ENCODE data around the gene KL. TPM values are rescaled to one million over a fixed set of nuclear protein-coding genes. Genes with fewer than 3 reads are reported as not detected.

The KL gene
- polyA plus RNA-seq, 1 experiment: not detected

DNA sequence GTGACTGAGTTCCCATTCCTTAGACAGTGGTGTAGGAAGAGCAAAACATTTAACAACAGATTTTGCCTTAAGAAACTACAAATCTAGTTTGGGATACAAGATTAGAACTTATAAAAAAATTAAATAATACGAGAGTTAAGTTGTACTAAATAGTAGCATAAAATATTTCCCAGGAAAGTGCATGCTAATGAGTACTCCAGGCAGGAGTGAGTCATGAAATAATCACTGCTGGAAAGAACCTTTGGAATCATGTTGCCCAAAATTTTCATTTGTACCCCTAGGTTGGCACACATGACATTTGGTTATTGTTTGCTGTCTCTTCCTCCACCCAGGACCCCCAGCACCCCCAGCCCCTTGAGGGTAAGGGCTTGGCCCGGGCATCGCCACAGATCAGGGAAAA lies 26.3 kb upstream of the KL start:
- Histone ChIP-seq H3K4me3 (ENCODE audit: low read depth, low read length) (no peak overlapping the region), H3K27me3 (ENCODE audit: control insufficient read depth, insufficient read depth, low read length) (peaks cover 5% of the 10 kb centered on the region; the same call in 1 of the 2 replicates), H3K36me3 (ENCODE audit: control insufficient read depth, insufficient read depth, low read length) (no peaks in the 10 kb centered on the region)
- POLR2A ChIA-PET: no interaction called here
- TF ChIP-seq, protein P1, sequence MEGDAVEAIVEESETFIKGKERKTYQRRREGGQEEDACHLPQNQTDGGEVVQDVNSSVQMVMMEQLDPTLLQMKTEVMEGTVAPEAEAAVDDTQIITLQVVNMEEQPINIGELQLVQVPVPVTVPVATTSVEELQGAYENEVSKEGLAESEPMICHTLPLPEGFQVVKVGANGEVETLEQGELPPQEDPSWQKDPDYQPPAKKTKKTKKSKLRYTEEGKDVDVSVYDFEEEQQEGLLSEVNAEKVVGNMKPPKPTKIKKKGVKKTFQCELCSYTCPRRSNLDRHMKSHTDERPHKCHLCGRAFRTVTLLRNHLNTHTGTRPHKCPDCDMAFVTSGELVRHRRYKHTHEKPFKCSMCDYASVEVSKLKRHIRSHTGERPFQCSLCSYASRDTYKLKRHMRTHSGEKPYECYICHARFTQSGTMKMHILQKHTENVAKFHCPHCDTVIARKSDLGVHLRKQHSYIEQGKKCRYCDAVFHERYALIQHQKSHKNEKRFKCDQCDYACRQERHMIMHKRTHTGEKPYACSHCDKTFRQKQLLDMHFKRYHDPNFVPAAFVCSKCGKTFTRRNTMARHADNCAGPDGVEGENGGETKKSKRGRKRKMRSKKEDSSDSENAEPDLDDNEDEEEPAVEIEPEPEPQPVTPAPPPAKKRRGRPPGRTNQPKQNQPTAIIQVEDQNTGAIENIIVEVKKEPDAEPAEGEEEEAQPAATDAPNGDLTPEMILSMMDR (IDR thresholded peaks at IDR 0.05; ENCODE audit: insufficient read depth, low read depth, low read length): no peak
- CTCF ChIA-PET: no interaction called here
- no peak for DNase-seq (ENCODE audit: low read depth)

DNA sequence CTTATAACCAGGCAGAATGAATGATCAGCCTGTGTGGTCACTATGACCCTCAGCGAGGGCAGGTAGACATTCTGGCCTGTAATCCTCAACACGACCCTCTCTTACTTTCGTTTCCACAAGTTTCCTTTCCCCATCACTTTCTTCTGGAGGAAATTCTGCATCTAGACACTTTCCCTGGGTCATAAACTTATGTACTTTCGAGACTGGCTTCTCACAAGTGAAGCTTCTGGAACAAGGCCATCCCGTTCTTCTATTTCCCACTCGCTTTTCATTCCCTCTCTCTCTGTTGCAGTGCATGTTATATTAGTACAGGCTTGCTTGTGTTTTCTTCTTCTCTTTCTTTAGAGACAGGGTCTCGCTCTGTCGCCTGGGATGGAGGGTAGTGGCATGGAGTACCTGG lies 23.1 kb upstream of the KL start:
- no peak for DNase-seq (ENCODE audit: low read depth)
- H3K27me3 ChIP-seq (ENCODE audit: control insufficient read depth, insufficient read depth, low read length): peaks cover 3% of the 10 kb centered on the region; the same call in 1 of the 2 replicates
- ChIA-PET POLR2A (no interaction called here), CTCF (no interaction called here)
- TF ChIP-seq, protein P1 (IDR thresholded peaks at IDR 0.05; ENCODE audit: insufficient read depth, low read depth, low read length): no peak
- no peak overlapping the region for H3K4me3 ChIP-seq (ENCODE audit: low read depth, low read length)
- no peaks in the 10 kb centered on the region for H3K36me3 ChIP-seq (ENCODE audit: control insufficient read depth, insufficient read depth, low read length)

DNA sequence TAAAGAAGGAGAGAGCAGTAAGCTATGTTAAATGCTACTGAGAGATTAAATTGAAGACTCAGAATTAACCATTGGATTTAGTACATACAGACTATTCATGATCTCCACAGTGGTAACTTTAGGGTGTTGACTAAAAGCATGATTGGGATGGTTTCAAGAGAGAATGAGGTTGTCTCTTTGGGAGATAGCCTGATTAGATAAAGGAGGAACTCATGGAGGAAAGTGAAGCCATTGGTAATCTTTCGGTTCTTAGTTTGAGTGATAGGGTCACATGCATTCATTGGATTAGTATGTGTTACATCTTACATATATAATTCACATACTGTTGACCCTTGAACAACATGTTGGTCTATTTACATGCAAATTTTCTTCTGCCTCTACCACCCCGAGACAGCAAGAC lies 18.8 kb upstream of the KL start:
- TF ChIP-seq, protein P1 (IDR thresholded peaks at IDR 0.05; ENCODE audit: insufficient read depth, low read depth, low read length): no peak
- POLR2A ChIA-PET: no interaction called here
- CTCF ChIA-PET: no interaction called here

DNA sequence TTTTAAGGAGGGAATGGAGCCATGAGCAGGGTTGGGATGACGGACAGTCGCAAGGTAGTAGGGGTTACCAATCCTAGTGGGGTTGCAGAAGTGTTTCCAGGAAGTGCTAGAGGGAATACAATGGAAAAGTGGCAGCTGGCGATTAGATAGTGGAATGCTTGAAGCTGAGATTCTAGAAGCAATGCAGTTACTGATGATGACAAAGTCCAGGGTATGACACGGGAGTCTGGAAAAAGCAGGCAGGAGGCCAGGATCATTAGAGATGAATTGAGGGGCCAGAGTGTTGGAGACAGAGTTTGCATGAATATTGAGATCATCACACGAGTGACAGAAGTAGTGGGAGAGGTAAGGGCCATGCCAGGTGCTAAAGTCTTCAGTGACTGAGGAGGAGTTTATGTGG lies 17.3 kb upstream of the KL start:
- ChIA-PET CTCF (no interaction called here), POLR2A (no interaction called here)
- peaks cover 9% of the 10 kb centered on the region for H3K27me3 ChIP-seq (ENCODE audit: control insufficient read depth, insufficient read depth, low read length)
- H3K36me3 ChIP-seq (ENCODE audit: control insufficient read depth, insufficient read depth, low read length): no peaks in the 10 kb centered on the region
- TF ChIP-seq, protein P1 (IDR thresholded peaks at IDR 0.05; ENCODE audit: insufficient read depth, low read depth, low read length): no peak
- H3K4me3 ChIP-seq (ENCODE audit: low read depth, low read length): no peak overlapping the region
- DNase-seq (ENCODE audit: low read depth): no peak

More for the DNA sequence above, 18.8 kb upstream of the KL start:
- Histone ChIP-seq H3K4me3 (ENCODE audit: low read depth, low read length) (no peak overlapping the region), H3K27me3 (ENCODE audit: control insufficient read depth, insufficient read depth, low read length) (peaks cover 8% of the 10 kb centered on the region), H3K36me3 (ENCODE audit: control insufficient read depth, insufficient read depth, low read length) (no peaks in the 10 kb centered on the region)
- no peak for DNase-seq (ENCODE audit: low read depth)

DNA sequence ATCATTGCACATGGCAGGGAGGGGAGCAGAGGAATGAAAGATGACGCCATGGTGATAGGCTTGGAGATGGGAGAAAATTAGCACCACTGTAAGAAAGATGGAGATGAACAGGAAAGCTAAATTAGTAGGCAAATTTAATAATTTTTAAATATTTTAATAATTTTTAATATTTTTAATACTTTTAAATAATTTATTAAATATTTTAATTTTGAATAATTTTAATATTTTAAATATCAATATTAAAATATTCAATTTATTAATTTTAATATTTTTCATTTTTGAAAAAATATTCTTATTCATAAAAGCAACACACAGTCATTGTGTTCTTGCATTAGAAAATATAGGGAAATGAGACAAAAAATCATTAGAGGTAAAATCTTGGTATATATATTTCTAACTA lies 15.9 kb upstream of the KL start:
- TF ChIP-seq, protein P1 (IDR thresholded peaks at IDR 0.05; ENCODE audit: insufficient read depth, low read depth, low read length): no peak
- Histone ChIP-seq H3K27me3 (ENCODE audit: control insufficient read depth, insufficient read depth, low read length) (peaks cover 9% of the 10 kb centered on the region), H3K36me3 (ENCODE audit: control insufficient read depth, insufficient read depth, low read length) (no peaks in the 10 kb centered on the region), H3K4me3 (ENCODE audit: low read depth, low read length) (no peak overlapping the region)
- POLR2A ChIA-PET: no interaction called here
- CTCF ChIA-PET: no interaction called here
- DNase-seq (ENCODE audit: low read depth): no peak
